Nephron progenitor cell (in vitro differentiated cells): ENCODE data around the gene GSN.
A peak's percentile ranks its signal among the peaks of the same experiment; 100 is the strongest.

Source experiments
- DNase-seq: peaks from one replicate; pipeline ENCODE4 v3.0.0; 2021
- H3K27ac Mint-ChIP-seq: 2 replicates; pipeline ENCODE4 v1.8.0; 2021; ENCODE audit warnings: mild to moderate bottlenecking, moderate library complexity, mixed read lengths
- H3K27me3 Mint-ChIP-seq: 2 replicates; pipeline ENCODE4 v1.8.0; 2021; ENCODE audit warnings: mild to moderate bottlenecking, low read depth, mixed read lengths; ENCODE audit not compliant: poor library complexity
- H3K36me3 Mint-ChIP-seq: 2 replicates; pipeline ENCODE4 v1.8.0; 2021; ENCODE audit warnings: low read depth, mixed read lengths
- H3K4me1 Mint-ChIP-seq: 2 replicates; pipeline ENCODE4 v1.8.0; 2021; ENCODE audit warnings: mixed read lengths
- H3K4me3 Mint-ChIP-seq: 2 replicates; pipeline ENCODE4 v1.8.0; 2021; ENCODE audit warnings: mild to moderate bottlenecking, moderate library complexity, mixed read lengths
- H3K9me3 Mint-ChIP-seq: 2 replicates; pipeline ENCODE4 v1.8.0; 2021; ENCODE audit warnings: mild to moderate bottlenecking, moderate library complexity, mixed read lengths
- TF ChIP-seq, protein P1 (sequence below): fragments of 200-600 bp; sonication (generic); IDR thresholded peaks from 2 replicates; pipeline ENCODE4 v1.5.0; 2021; ENCODE audit warnings: antibody characterized with exemption

GSN gene

DNA sequence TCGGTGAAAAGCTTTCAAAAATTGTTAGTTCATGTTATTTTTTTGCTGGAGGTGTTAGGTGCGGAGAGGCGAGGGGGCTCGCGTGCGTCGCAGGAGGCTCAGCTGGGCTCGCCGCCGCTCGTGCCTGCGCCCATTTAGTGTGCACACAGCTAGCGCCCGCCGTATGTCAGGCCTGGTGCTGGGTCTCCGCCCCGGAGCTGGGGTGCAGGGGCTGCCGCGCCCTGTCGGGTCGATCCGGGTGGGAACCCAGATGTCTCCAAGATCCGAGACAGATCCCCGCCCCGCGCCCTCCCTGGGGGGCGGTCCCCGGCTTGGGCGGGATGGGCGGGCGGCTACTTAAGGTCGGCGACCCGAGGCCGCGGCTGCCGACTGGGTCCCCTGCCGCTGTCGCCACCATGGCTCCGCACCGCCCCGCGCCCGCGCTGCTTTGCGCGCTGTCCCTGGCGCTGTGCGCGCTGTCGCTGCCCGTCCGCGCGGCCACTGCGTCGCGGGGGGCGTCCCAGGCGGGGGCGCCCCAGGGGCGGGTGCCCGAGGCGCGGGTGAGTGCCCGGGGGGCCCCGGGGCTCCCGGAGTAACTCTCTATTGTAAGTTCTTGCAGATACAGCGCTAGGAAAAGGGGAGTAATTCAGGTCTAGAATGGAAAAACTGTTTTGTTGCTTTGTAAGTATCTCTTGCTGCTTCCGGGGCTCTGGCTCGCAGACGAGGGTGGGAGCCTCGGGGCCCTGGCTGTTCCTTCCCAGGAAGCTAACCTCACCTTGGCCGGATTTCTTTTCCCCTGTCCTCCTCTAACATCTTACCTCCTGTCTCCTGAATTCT, 31.7 kb downstream of the GSN start:
- Mint-ChIP-seq H3K27ac (peak overlapping the region; percentile 1), H3K9me3 (no peaks in the 10 kb centered on the region), H3K27me3 (peaks cover 22% of the 10 kb centered on the region), H3K4me1 (peaks cover 48% of the 10 kb centered on the region), H3K4me3 (peak overlapping the region; percentile 87), H3K36me3 (no peaks in the 10 kb centered on the region)
- DNase-seq: peak; percentile 71
- TF ChIP-seq, protein P1, sequence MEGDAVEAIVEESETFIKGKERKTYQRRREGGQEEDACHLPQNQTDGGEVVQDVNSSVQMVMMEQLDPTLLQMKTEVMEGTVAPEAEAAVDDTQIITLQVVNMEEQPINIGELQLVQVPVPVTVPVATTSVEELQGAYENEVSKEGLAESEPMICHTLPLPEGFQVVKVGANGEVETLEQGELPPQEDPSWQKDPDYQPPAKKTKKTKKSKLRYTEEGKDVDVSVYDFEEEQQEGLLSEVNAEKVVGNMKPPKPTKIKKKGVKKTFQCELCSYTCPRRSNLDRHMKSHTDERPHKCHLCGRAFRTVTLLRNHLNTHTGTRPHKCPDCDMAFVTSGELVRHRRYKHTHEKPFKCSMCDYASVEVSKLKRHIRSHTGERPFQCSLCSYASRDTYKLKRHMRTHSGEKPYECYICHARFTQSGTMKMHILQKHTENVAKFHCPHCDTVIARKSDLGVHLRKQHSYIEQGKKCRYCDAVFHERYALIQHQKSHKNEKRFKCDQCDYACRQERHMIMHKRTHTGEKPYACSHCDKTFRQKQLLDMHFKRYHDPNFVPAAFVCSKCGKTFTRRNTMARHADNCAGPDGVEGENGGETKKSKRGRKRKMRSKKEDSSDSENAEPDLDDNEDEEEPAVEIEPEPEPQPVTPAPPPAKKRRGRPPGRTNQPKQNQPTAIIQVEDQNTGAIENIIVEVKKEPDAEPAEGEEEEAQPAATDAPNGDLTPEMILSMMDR: no peak

DNA sequence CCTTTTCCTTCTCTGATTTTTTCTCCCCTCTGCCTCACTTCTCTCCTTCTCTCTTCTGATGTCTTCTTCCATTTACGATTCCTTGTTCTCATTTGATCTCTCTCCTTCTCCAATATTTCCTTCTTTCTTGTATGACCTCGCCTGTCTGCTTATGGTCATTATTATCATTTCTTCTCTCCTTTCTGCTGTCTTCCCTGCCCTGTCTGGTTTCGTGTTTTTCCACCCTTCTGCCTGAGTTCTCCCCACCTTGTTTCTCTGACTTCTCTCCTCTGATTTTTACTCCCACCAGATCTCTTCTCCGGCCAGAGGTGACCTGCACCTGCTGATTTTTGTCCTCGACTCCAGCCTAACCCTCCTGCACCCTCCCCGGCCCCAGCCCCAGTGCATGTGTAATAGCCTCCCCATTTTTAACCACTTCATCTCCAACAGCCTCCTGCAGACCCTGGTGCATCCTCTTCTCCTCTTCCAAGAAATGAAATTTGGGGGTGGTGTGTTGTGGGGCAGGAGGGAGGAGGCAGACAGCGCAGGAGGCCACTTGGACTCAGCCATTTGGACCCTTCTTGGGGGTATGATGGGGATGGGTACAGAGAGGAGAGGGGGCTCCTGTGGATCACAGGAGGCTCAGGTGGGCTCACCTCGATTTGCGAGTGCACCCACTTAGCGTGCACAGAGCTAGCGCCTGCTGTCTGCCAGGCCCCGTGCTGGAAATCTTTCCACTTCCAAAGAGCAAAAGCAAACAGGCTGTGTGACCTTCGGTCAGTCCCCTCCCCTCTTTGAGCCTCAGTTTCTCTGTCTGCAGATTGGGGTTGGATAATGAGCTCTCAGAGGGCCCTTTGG, 32.5 kb downstream of the GSN start:
- DNase-seq: no peak
- peaks cover 40% of the 10 kb centered on the region for H3K4me1 Mint-ChIP-seq

DNA sequence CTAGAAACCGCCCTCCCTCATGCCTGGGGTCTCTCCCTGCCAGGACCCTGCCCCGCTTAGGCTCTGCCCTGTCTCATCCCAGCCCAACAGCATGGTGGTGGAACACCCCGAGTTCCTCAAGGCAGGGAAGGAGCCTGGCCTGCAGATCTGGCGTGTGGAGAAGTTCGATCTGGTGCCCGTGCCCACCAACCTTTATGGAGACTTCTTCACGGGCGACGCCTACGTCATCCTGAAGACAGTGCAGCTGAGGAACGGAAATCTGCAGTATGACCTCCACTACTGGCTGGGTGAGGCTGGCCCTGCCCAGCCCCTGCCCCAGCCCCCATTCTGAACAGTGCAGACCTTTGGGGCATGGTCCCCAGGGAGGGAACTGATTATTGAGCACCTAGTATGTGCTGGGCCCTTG, 33.9 kb downstream of the GSN start:
- Mint-ChIP-seq H3K36me3 (no peaks in the 10 kb centered on the region), H3K4me1 (peaks cover 44% of the 10 kb centered on the region), H3K27me3 (peaks cover 17% of the 10 kb centered on the region), H3K27ac (no peak overlapping the region), H3K9me3 (no peaks in the 10 kb centered on the region), H3K4me3 (no peak overlapping the region)
- TF ChIP-seq, protein P1: no peak
- DNase-seq: no peak

More for the DNA sequence above, 32.5 kb downstream of the GSN start:
- Mint-ChIP-seq H3K36me3 (no peaks in the 10 kb centered on the region), H3K27me3 (peaks cover 17% of the 10 kb centered on the region), H3K4me3 (peak overlapping the region; percentile 87), H3K9me3 (no peaks in the 10 kb centered on the region), H3K27ac (peak overlapping the region; percentile 1)
- TF ChIP-seq, protein P1: no peak

DNA sequence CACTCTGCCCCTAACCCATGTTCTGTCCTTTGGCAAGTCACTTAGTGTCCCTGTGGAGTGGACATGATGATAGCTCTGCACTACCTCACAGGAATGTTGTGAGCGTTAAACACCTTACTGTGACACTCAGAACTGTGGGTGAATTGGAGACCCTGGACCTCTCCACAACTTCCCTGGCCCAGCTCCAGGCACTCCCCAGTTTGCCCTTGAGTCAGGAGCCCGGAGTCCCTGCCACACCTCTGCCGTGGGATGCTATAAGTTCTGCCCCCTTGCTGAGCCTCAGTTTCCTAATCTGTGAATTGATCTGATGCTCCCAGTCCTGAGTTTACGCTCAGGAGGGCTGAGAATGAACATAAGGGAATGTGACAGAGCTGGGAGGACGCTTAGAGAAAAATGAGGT, 34.4 kb downstream of the GSN start:
- DNase-seq: no peak
- H3K4me1 Mint-ChIP-seq: peaks cover 40% of the 10 kb centered on the region
- H3K36me3 Mint-ChIP-seq: no peaks in the 10 kb centered on the region
- no peaks in the 10 kb centered on the region for H3K9me3 Mint-ChIP-seq
- peaks cover 17% of the 10 kb centered on the region for H3K27me3 Mint-ChIP-seq
- TF ChIP-seq, protein P1: no peak
- H3K4me3 Mint-ChIP-seq: no peak overlapping the region
- no peak overlapping the region for H3K27ac Mint-ChIP-seq

DNA sequence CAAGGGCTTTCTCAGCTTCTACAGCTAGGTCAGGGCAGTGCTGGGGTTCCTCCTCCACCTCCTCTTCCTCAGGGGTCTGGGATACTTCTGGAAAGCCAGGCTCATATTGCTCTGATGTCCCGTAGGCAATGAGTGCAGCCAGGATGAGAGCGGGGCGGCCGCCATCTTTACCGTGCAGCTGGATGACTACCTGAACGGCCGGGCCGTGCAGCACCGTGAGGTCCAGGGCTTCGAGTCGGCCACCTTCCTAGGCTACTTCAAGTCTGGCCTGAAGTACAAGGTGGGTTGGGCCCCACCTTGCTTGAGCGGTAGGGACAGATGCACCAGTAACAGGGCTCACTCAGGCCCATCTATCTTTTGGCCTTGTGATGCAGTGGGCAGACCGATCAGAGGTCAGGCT, 34.8 kb downstream of the GSN start:
- Mint-ChIP-seq H3K27ac (no peak overlapping the region), H3K36me3 (peaks cover 4% of the 10 kb centered on the region), H3K4me3 (no peak overlapping the region), H3K27me3 (peaks cover 17% of the 10 kb centered on the region), H3K4me1 (peaks cover 37% of the 10 kb centered on the region), H3K9me3 (no peaks in the 10 kb centered on the region)
- TF ChIP-seq, protein P1: no peak
- DNase-seq: no peak
